ENCODE data around the gene SOCS7. TPM values are rescaled to one million over a fixed set of nuclear protein-coding genes. Genes with fewer than 3 reads are reported as not detected.

SOCS7 gene
- total RNA-seq, result 9.8 and 10.1 TPM in 2 replicates

GRCh38 chr17:38351412-38352222, at the start of gene SOCS7:
TSS of gene SOCS7 (plus strand) at chr17:38351844. CDS start at chr17:38352053, 209 bp downstream.

GRCh38 chr17:38343608-38344419, 7.8 kb upstream of the SOCS7 start, which contains the start of gene GPR179:
TSS of gene GPR179 (minus strand) at chr17:38343956. CDS start at chr17:38343789, 167 bp downstream.

GRCh38 chr17:38428112-38428642, 76.5 kb downstream of the SOCS7 start, which contains the start of gene ARHGAP23:
TSS of gene ARHGAP23 (plus strand) at chr17:38428464. CDS start at chr17:38428486, 22 bp downstream.

Other genes with a start within 250 kb of the SOCS7 start
- gene TBC1D3E, start 223.9 kb upstream of the SOCS7 start, total RNA-seq, result not detected in 2 replicates
- gene TBC1D3, start 159.3 kb upstream of the SOCS7 start, total RNA-seq, result not detected in 2 replicates
- 19.4 and 26.0 TPM in 2 replicates for gene MRPL45, start 54.7 kb upstream of the SOCS7 start, total RNA-seq
- gene GPR179, start 7.9 kb upstream of the SOCS7 start, total RNA-seq, result under 0.01 TPM in 1 of 2 replicates, not detected in the other
- gene ARHGAP23, start 76.6 kb downstream of the SOCS7 start, total RNA-seq, result 33.3 and 60.0 TPM in 2 replicates